Caco-2 (cell line): ENCODE measurements around the gene ABHD16A. TPM values are rescaled to one million over a fixed set of nuclear protein-coding genes. Genes with fewer than 3 reads are reported as not detected.
A peak's percentile ranks its signal among the peaks of the same experiment; 100 is the strongest.

Source experiments
- BruUV-seq: library from RNA; stranded (reverse); fragments of 400-500 nt; replicated peaks from 2 replicates; lab custom pipeline; 2021; lab: Mats Ljungman, UMichigan
- CTCF ChIA-PET: fragments of 300-600 bp; sonication (Branson Sonifier 250); formaldehyde crosslinking; loops from one replicate; lab custom pipeline; 2022; ENCODE audit warnings: antibody characterized with exemption; lab: Charles Lee
- POLR2A ChIA-PET: fragments of 300-600 bp; sonication (Branson Sonifier 250); formaldehyde crosslinking; loops from one replicate; lab custom pipeline; 2022; ENCODE audit warnings: antibody characterized with exemption; lab: Charles Lee
- DNase-seq, 2 experiments: peaks; one replicate each; pipeline versions ENCODE4 v3.0.0 to v3.0.0-alpha.2; 2020 to 2022
- H3K27me3 ChIP-seq: replicated peaks from 2 replicates; pipeline ENCODE4 v1.6.0; 2011; ENCODE audit warnings: low read length; ENCODE audit not compliant: control insufficient read depth, insufficient read depth
- H3K36me3 ChIP-seq: 2 replicates; pipeline ENCODE4 v1.5.1; 2011; ENCODE audit warnings: low read length; ENCODE audit not compliant: control insufficient read depth, insufficient read depth
- H3K4me1 ChIP-seq: fragments of 250-450 bp; sonication (Bioruptor Pico); 2 replicates; pipeline ENCODE4 v1.5.1; 2020; ENCODE audit warnings: mild to moderate bottlenecking
- H3K4me3 ChIP-seq: 2 replicates; pipeline ENCODE4 v1.5.1; 2011; ENCODE audit warnings: low read depth, mild to moderate bottlenecking, control low read depth, low read length
- H3K9me3 ChIP-seq: fragments of 250-450 bp; sonication (Bioruptor Pico); 2 replicates; pipeline ENCODE4 v1.5.1; 2020; ENCODE audit warnings: mild to moderate bottlenecking, moderate library complexity
- H3K27ac Mint-ChIP-seq: one replicate; pipeline ENCODE4 v1.8.0; 2022; ENCODE audit warnings: mixed read lengths; ENCODE audit not compliant: unreplicated experiment
- H3K27me3 Mint-ChIP-seq: one replicate; pipeline ENCODE4 v1.8.0; 2022; ENCODE audit warnings: mixed read lengths; ENCODE audit not compliant: insufficient read depth, unreplicated experiment
- H3K36me3 Mint-ChIP-seq: one replicate; pipeline ENCODE4 v1.8.0; 2022; ENCODE audit warnings: mild to moderate bottlenecking, mixed read lengths; ENCODE audit not compliant: insufficient read depth, unreplicated experiment
- H3K4me1 Mint-ChIP-seq: one replicate; pipeline ENCODE4 v1.8.0; 2022; ENCODE audit warnings: low read depth, mixed read lengths; ENCODE audit not compliant: unreplicated experiment
- H3K4me3 Mint-ChIP-seq: one replicate; pipeline ENCODE4 v1.8.0; 2022; ENCODE audit warnings: mild to moderate bottlenecking, moderate library complexity, mixed read lengths; ENCODE audit not compliant: unreplicated experiment
- H3K9me3 Mint-ChIP-seq: one replicate; pipeline ENCODE4 v1.8.0; 2022; ENCODE audit warnings: mixed read lengths; ENCODE audit not compliant: unreplicated experiment
- intact Hi-C: fragments of 100-400 bp; cut with micrococcal nuclease; formaldehyde crosslinking; loops from one replicate; pipeline ENCODE4 v1.10.0; 2022; ENCODE audit not compliant: unreplicated experiment
- total RNA-seq: library from RNA; stranded (reverse); gene quantifications from 2 replicates; pipeline ENCODE4 v1.2.3, GENCODE V29; 2022
- TF ChIP-seq, protein P1 (sequence below), 2 experiments: fragments of 200-600 bp in 1 of 2; IDR thresholded peaks; 1 replicate in 1 of 2; 2 replicates in 1 of 2; pipeline versions ENCODE4 v1.5.1 to v1.8.0; 2011 to 2022; ENCODE audit warnings: antibody characterized with exemption in 1 of 2, control low read depth in 1 of 2, inconsistent platforms in 1 of 2, low read depth in 1 of 2, low read length in 1 of 2, mild to moderate bottlenecking in 1 of 2, moderate library complexity in 1 of 2; ENCODE audit not compliant: insufficient read depth in 1 of 2, severe bottlenecking in 1 of 2, unreplicated experiment in 1 of 2

Gene ABHD16A
- total RNA-seq, 1 experiment from 2014 or later = 62.7 TPM

DNA sequence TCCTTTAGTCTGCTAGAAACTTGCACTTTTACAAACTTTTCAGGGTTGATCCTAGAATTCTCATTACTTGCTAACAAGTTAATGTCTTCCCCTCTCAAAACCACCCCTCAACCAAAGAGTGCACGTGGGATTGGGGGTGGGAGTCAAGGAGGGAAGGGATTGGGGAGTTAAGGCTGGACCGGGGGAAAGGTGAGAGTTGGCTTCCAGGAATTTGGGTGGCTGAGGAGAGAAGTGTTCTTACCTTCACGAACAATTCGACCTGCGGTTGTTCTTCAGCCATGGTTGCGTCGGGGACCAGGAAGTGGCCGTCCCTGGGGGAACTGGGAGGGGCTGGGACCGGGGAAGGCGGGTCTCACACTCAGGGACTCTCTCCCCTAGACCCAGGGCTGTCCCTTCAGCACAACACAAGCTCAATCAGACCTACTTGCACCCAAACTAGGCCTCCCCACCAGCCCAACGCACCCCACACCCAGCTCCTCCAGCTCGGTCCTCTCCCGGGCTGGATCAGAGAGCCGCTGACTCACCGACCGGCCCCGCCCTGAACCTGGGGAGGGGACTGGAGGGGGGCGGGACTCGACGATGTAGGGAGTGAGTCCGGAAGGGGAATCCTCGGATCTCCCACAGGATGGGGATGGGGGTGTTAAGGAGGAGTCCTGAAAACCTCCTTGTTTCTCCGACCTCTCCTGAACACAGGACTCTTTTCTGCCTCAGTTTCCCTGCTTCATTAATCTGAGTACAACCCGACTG, 33.1 kb upstream of the ABHD16A start, which contains the start of gene CLIC1:
Gene CLIC1 (minus strand): TSS at position 510 of the 747 bp plus-strand sequence. CDS start 230 bp downstream, at position 280.
- Mint-ChIP-seq H3K27ac (peak within 1 kb of the TSS; percentile 98), H3K27me3 (no peaks in the 10 kb centered on the region), H3K4me3 (peak within 1 kb of the TSS; percentile 95), H3K9me3 (no peaks in the 10 kb centered on the region), H3K36me3 (peaks cover 84% of the 10 kb centered on the region), H3K4me1 (peaks cover 31% of the 10 kb centered on the region)
- Histone ChIP-seq H3K4me1 (peaks cover 31% of the 10 kb centered on the region), H3K9me3 (no peaks in the 10 kb centered on the region), H3K4me3 (peak within 1 kb of the TSS; percentile 71), H3K27me3 (no peaks in the 10 kb centered on the region), H3K36me3 (0 out of 2 replicates have a peak, but pooled peaks cover 4% of the 10 kb centered on the region)
- TSS peak; percentile 29 for BruUV-seq
- peak; percentile 90 to 91 for DNase-seq
- CTCF ChIA-PET = interaction anchor here (0.6 to 3.8 kb wide), 6 partner anchors 33 to 1528 kb away, joined by 3 to 32 read pairs (median 4); partner anchors contain the start of genes LY6G5C and NEU1
- TF ChIP-seq, protein P1, sequence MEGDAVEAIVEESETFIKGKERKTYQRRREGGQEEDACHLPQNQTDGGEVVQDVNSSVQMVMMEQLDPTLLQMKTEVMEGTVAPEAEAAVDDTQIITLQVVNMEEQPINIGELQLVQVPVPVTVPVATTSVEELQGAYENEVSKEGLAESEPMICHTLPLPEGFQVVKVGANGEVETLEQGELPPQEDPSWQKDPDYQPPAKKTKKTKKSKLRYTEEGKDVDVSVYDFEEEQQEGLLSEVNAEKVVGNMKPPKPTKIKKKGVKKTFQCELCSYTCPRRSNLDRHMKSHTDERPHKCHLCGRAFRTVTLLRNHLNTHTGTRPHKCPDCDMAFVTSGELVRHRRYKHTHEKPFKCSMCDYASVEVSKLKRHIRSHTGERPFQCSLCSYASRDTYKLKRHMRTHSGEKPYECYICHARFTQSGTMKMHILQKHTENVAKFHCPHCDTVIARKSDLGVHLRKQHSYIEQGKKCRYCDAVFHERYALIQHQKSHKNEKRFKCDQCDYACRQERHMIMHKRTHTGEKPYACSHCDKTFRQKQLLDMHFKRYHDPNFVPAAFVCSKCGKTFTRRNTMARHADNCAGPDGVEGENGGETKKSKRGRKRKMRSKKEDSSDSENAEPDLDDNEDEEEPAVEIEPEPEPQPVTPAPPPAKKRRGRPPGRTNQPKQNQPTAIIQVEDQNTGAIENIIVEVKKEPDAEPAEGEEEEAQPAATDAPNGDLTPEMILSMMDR (IDR thresholded peaks at IDR 0.05; ENCODE audit: insufficient read depth in 1 of 2, low read depth in 1 of 2, low read length in 1 of 2, severe bottlenecking in 1 of 2, unreplicated experiment in 1 of 2) = no peak
- intact Hi-C loops = loop anchor here (2.0 to 5.0 kb wide), 4 partner anchors 34 to 189 kb away; partner anchors contain the start of genes ABHD16A, ATP6V1G2, CSNK2B and HSPA1B
- POLR2A ChIA-PET = interaction anchor here (0.6 to 2.2 kb wide), 7 partner anchors 22 to 194 kb away, joined by 3 to 19 read pairs (median 3); partner anchors contain the start of genes ABHD16A, DDX39B, HSPA1A and HSPA1B

DNA sequence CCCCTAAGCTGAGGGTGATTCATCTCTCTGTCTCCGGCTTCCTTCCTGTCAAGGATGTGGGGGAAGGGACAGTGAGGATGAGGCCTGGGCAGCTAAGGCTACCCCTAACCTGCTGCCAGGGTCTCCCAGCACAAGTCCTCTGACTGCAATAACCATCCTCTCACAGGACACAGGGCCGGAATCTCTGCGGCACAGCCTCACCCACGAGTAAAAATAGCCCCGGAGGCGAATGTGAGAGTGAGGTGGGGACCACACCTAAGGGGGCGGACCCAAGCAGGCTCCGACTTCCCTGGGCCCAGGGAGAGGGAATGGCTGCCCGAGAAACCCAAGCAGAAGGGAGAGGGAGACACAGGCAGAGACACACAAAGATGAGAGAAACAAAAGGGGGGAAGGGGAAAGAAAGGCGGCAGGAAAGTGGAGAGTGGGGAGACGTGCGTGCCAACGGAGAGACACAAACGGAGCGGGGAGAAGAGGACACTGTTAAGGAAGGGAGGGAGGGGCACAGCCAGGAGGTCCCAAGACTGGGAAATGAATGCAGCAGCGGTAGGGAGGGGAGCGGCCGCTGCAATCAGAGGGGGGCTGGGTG, 31.8 kb upstream of the ABHD16A start:
- ChIA-PET POLR2A (interaction anchor here (0.6 to 0.7 kb wide), 3 partner anchors 11 to 32 kb away, joined by 3 to 6 read pairs (median 4); partner anchors contain the start of gene ABHD16A), CTCF (interaction anchor here (0.9 kb wide), 1 partner anchor 35 kb away, joined by 5 read pairs; no protein-coding TSS in a partner anchor)
- Mint-ChIP-seq H3K4me3 (peak overlapping the region; percentile 95), H3K36me3 (peaks cover 92% of the 10 kb centered on the region), H3K27me3 (no peaks in the 10 kb centered on the region), H3K9me3 (no peaks in the 10 kb centered on the region), H3K27ac (peak overlapping the region; percentile 98), H3K4me1 (peaks cover 42% of the 10 kb centered on the region)
- no peaks in the 10 kb centered on the region for H3K9me3 ChIP-seq
- TF ChIP-seq, protein P1 (IDR thresholded peaks at IDR 0.05; ENCODE audit: insufficient read depth in 1 of 2, low read depth in 1 of 2, low read length in 1 of 2, severe bottlenecking in 1 of 2, unreplicated experiment in 1 of 2) = no peak
- peak; percentile 51 to 53 for DNase-seq
- peak overlapping the region; percentile 71 for H3K4me3 ChIP-seq
- H3K36me3 ChIP-seq = peaks cover 4% of the 10 kb centered on the region; the same call in 1 of the 2 replicates
- BruUV-seq = no TSS peak
- no peaks in the 10 kb centered on the region for H3K27me3 ChIP-seq
- intact Hi-C loops = loop anchor here (5.0 kb wide), 3 partner anchors 33 to 188 kb away; partner anchors contain the start of genes ABHD16A, ATP6V1G2, CSNK2B and LY6G5B
- peaks cover 34% of the 10 kb centered on the region for H3K4me1 ChIP-seq

DNA sequence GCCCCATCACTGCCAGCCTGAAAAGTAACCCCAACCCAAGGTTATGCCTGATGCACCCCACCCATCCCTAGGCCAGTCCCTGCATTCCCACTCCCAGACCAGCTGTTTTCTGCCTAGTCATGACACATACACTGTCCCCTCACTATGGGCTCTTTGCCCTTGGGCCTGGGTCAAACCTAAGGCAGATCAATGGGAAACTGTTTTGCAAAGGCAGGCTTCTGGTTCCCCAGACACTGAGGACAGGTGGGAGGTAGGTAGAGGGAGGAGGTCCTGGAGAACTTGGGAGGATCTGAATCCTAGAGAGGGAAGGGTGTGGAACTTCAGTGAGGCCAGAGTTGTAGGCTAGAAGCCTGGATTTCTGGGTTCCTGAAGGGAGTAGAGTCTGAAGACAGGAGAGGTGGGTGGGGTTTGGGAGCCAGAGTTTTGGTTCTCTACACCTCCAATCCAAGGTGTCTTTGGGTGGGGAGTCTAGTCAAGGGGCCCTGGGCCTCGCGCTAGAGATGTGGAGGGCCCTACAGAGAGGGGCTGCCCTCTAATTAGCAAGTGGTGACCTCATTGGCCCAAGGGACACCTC, 31.2 kb upstream of the ABHD16A start:
- TF ChIP-seq, protein P1 (IDR thresholded peaks at IDR 0.05; ENCODE audit: insufficient read depth in 1 of 2, low read depth in 1 of 2, low read length in 1 of 2, severe bottlenecking in 1 of 2, unreplicated experiment in 1 of 2) = no peak
- Mint-ChIP-seq H3K36me3 (peaks cover 92% of the 10 kb centered on the region), H3K27me3 (no peaks in the 10 kb centered on the region), H3K27ac (peak overlapping the region; percentile 98), H3K9me3 (no peaks in the 10 kb centered on the region), H3K4me3 (peak overlapping the region; percentile 95), H3K4me1 (peaks cover 41% of the 10 kb centered on the region)
- intact Hi-C loops = no loop called here
- DNase-seq = no peak
- H3K4me1 ChIP-seq = peaks cover 34% of the 10 kb centered on the region
- CTCF ChIA-PET = no interaction called here
- no peaks in the 10 kb centered on the region for H3K27me3 ChIP-seq
- H3K4me3 ChIP-seq = peak overlapping the region; percentile 71
- H3K36me3 ChIP-seq = peaks cover 4% of the 10 kb centered on the region; the same call in 1 of the 2 replicates
- POLR2A ChIA-PET = no interaction called here
- BruUV-seq = no TSS peak
- no peaks in the 10 kb centered on the region for H3K9me3 ChIP-seq
